T-helper 2 cell treated with Interferon-gamma antibody and Interleukin-4, amounts not matched to agents 5 μg/mL and 100 μg/mL, for 36 hours (primary cell): Measurements from ENCODE around the gene WDR5B.
A peak's percentile ranks its signal among the peaks of the same experiment; 100 is the strongest.
"Not testable (repeated sequence)": the region's sequence is repeated elsewhere in the genome, so short reads cannot be mapped to it uniquely, and the experiment has no call there.

Experiments
- DNase-seq: peaks from one replicate; pipeline ENCODE4 v3.0.0; 2021; ENCODE audit warnings: low spot score
- H3K27ac Mint-ChIP-seq: one replicate; pipeline ENCODE4 v1.8.0; 2021; ENCODE audit warnings: mild to moderate bottlenecking, mixed read lengths
- H3K27me3 Mint-ChIP-seq: one replicate; pipeline ENCODE4 v1.8.0; 2021; ENCODE audit warnings: low read depth, mixed read lengths
- H3K36me3 Mint-ChIP-seq: one replicate; pipeline ENCODE4 v1.8.0; 2021; ENCODE audit warnings: low read depth, mixed read lengths
- H3K4me1 Mint-ChIP-seq: one replicate; pipeline ENCODE4 v1.8.0; 2021; ENCODE audit warnings: low read depth, mixed read lengths
- H3K4me3 Mint-ChIP-seq: one replicate; pipeline ENCODE4 v1.8.0; 2022; ENCODE audit warnings: mild to moderate bottlenecking, moderate library complexity, mixed read lengths
- H3K9me3 Mint-ChIP-seq: one replicate; pipeline ENCODE4 v1.8.0; 2021; ENCODE audit warnings: mixed read lengths

WDR5B gene

DNA sequence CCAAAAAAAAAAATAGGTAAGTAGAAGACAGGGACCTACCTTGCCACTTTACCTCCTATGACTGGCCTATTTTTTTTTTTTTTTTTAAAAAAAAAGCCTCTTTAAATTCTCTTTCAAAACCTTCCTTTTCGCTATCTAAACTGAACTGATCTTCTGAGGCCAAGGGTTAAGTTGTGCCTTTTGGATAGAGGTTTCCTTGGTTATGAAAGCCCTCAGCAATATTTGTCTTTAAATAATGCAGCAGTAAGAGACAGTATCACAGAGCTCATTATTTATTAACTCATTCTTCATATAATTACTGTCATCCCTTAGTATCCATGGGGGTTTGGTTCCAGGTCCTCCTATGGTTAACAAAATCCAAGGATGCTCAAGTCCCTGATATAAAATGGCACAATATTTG lies 41.8 kb downstream of the WDR5B start:
- peaks cover 13% of the 10 kb centered on the region for H3K4me1 Mint-ChIP-seq
- no peaks in the 10 kb centered on the region for H3K9me3 Mint-ChIP-seq
- H3K27me3 Mint-ChIP-seq: no peaks in the 10 kb centered on the region
- H3K27ac Mint-ChIP-seq: no peak overlapping the region
- peaks cover 28% of the 10 kb centered on the region for H3K36me3 Mint-ChIP-seq
- no peak for DNase-seq
- H3K4me3 Mint-ChIP-seq: no peak overlapping the region

GRCh38 chr3:122366379-122366749 lies 49.5 kb downstream of the WDR5B start:
- Mint-ChIP-seq H3K4me1 (peaks cover 37% of the 10 kb centered on the region), H3K36me3 (peaks cover 40% of the 10 kb centered on the region), H3K27me3 (no peaks in the 10 kb centered on the region), H3K27ac (no peak overlapping the region), H3K9me3 (no peaks in the 10 kb centered on the region), H3K4me3 (no peak overlapping the region)
- no peak for DNase-seq

GRCh38 chr3:122365582-122366378 lies 50.1 kb downstream of the WDR5B start:
- peak overlapping the region; percentile 85 for H3K27ac Mint-ChIP-seq

DNA sequence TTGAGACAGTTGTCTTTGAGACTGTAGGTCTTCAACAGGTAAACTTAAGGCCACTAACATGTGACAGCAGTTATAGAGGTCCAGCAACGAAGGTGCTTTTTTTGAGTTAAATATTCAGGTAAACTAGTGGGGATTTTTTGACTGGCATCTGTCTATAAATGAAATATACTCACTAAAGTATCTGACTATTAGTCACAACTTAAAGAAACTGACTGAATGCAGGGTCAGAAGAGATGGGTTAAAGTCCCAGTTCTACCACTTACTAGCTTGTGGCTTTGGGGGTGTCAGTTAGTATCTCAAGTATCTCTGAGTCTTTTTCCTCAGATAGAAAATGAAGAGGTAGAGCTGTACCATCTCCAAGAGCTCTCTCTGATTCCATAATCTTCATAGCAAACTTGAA lies 50.8 kb downstream of the WDR5B start:
- H3K4me1 Mint-ChIP-seq: peaks cover 35% of the 10 kb centered on the region
- no peaks in the 10 kb centered on the region for H3K27me3 Mint-ChIP-seq
- no peaks in the 10 kb centered on the region for H3K9me3 Mint-ChIP-seq
- H3K4me3 Mint-ChIP-seq: peak overlapping the region; percentile 20
- H3K27ac Mint-ChIP-seq: peak overlapping the region; percentile 85
- DNase-seq: peak; percentile 11
- peaks cover 39% of the 10 kb centered on the region for H3K36me3 Mint-ChIP-seq

More at GRCh38 chr3:122365582-122366378, 50.1 kb downstream of the WDR5B start:
- not testable (repeated sequence) for H3K27me3 Mint-ChIP-seq, H3K9me3 Mint-ChIP-seq
- peaks cover 35% of the 10 kb centered on the region for H3K4me1 Mint-ChIP-seq
- peaks cover 36% of the 10 kb centered on the region for H3K36me3 Mint-ChIP-seq
- H3K4me3 Mint-ChIP-seq: peak overlapping the region; percentile 20
- peak; percentile 65 for DNase-seq

GRCh38 chr3:122364490-122364889 lies 51.4 kb downstream of the WDR5B start:
- no peak for DNase-seq
- Mint-ChIP-seq H3K27me3 (no peaks in the 10 kb centered on the region), H3K4me3 (no peak overlapping the region), H3K27ac (peak overlapping the region; percentile 61), H3K36me3 (peaks cover 39% of the 10 kb centered on the region), H3K4me1 (peaks cover 35% of the 10 kb centered on the region), H3K9me3 (no peaks in the 10 kb centered on the region)
